HS-27A (cell line): Measurements from ENCODE around the gene MS4A7.
A peak's percentile ranks its signal among the peaks of the same experiment; 100 is the strongest.

ENCODE experiments used
- DNase-seq: peaks from one replicate; pipeline ENCODE4 v3.0.0-alpha.2; 2012; ENCODE audit warnings: low read depth, missing footprints

Gene MS4A7

DNA sequence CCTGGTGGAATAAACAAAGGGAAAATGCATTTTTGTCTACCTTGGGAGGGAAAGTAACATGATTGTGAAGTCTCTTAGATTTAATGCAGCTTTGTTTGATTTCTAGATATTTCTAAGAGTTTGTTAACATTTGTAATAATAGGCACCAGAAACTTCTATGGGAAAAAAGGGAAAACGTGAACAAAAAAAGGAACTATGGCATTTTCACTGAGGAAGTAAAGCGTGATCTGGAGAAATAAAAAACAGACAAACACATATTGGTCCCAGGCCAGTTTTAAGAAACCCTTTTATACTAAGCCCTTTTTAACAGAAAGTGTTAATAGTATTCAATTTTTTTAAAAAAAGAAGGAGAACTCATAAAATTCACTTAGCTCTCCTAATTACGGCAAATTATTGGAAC is 6.9 kb upstream of the MS4A7 start:
- no peak for DNase-seq

DNA sequence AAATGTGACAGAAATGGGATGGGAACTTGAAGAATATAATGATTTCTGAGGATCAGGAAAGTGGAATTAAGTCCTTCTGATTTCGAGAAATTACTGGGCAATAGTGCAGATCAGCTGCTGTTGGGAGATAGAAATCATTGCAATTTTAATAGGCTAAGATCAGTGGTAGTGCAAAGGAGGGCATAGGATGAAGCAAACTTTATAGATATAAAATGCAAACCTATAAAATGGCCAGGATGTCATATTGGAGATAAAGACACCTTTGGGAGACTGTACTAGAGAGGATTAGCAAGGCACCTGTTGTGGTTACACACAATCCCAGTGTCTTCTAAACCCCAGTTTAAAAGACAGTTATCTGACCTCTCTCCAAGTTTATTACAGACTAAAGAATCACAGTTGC is 6.5 kb upstream of the MS4A7 start:
- DNase-seq = no peak

DNA sequence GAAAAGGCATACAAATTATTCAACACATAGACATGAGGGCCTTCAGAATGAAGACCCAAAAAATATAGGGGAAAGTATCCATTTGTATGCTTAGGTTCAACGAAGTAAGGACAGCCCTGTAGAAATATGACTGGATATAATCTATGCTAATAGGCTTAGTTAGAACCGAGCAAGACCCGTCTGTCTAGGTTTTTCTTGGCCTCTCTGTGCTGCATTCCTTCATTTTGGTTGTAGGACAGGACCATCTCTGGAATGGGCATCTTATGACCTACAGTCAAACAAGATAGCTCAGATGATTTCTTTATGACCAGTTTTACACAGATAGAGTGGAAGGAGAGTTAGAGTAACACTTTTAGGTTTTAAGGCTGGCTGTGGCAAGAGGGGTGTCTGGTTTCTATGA is 5.6 kb upstream of the MS4A7 start:
- DNase-seq = no peak

DNA sequence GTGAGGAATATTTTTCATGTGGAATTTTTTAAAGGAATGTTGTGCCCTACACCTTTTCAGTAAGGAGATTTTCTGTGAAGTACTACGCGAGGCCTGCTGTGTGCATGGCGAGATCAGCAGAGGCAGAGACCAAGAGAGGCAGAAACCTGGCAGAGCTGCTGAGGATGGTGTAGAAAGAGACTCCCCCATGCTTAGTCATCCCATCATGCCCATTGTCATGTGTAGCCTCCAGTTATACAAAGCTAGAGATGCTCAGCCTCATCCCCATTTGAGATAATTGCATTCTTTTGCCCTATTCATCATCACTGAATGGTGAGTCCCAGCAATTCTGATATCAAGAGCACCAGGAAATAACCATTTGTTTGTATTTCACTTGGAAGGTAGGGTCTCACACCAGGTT is 3.0 kb upstream of the MS4A7 start:
- no peak for DNase-seq

DNA sequence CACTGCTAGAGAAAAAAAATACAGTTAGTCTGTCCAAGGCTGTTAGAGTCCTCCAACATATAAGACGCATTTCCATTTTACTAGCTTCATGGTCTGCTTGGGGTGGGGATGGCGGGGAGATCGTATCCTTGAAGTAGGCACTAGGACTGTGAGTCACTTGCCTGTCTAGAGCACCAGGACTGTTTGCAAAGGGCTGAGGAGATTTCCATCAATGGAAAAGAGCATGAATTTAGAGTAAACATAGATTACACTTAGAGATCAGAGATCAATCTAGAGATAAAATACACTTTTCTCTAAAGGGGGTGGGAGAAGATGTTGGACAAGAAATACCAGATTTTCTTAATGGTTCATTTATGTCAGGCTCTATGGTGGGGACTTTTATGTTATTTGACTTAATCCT is 1.7 kb upstream of the MS4A7 start:
- DNase-seq = no peak

DNA sequence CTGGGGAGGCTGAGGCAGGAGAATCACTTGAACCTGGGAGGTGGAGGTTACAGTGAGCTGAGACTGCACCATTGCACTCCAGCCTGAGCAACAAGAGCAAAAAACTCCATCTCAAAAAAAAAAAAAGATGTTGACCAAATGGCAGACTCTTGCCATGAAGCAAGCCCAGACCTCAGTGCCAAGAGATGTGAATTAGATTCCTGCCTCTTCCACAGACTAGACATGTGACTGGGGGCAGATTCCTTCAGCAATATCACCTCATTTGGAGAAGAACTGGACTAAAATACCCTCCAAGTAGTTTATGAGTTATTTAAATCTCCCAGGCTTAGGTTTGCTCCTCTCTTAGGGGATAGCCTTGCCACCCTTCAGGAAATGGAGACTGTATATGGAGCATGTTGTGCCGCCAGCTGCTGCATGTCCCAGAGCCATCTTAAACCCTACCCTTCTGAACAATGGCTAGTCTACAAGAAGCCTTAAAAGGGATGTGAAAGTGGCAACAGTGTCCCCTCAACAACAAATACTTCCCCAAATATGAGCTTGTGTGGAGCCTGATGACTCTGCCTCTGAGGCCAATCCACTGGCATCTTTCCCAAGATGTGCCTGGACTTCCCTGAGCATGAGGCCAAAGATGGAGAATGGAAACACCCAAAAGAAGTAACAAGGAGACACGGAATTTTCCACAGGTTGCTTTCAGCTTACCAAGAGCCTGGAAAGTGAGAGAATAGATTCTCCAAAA is 763 bp upstream of the MS4A7 start:
- no peak for DNase-seq

DNA sequence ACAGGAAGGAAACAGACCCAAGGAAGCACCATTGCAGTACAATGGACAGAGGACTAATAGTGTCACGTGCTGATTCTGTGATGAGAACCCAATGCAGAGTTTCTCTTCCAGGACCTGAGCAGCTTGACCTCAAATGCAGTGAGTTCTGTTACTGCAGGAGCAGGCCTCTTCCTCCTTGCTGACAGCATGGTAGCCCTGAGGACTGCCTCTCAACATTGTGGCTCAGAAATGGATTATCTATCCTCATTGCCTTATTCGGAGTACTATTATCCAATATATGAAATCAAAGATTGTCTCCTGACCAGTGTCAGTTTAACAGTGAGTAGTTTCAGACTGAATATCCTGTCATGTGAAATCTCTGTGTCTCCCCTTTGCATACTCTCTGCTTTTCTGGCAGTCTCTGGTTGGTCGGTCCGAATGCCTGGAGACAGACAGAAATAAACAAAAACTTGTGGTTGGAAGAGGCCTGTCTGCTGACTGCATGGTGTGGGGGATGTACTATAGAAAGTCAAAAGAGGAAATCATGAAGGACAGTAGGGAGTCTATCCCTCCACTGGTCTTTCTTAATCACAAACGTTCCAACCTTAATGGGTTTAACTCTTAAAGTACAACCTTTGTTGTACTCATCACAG is 11.1 kb downstream of the MS4A7 start:
- no peak for DNase-seq

DNA sequence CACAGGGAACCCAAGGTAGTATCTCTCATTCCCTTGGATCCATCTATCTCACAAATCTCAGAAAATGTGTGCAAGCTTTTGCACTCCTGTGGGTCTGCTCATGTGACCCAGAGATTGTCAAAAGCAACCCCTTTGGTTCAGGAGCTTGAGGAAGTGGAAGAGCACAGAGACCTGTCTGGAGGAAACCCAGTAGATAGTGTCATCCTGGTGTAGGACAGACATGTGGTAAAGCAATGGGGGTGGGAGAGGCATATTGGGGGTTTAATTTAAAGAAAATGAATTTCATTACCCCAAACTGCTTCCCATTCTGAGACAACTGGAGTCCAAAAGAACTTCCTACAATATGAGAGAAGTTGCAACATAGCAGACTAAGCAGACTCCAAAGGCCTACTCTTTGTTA is 12.1 kb downstream of the MS4A7 start:
- DNase-seq = no peak

DNA sequence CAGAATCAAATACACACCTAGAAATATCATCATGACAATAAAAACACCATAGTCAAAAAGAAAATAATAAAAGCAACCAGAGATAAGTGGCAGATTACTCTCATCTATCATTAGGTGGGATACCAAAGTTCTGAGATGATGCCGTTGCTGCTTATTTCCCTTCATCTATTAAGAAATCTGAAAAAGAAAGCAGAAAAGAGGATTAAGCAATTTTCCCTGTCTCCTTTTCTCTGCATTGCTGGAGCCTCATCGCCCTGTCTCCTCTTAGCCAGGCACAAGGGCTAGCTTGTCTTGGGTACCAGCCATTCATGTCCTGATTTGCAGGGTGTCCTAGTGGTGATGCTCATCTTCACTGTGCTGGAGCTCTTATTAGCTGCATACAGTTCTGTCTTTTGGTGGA is 14.0 kb downstream of the MS4A7 start:
- no peak for DNase-seq

DNA sequence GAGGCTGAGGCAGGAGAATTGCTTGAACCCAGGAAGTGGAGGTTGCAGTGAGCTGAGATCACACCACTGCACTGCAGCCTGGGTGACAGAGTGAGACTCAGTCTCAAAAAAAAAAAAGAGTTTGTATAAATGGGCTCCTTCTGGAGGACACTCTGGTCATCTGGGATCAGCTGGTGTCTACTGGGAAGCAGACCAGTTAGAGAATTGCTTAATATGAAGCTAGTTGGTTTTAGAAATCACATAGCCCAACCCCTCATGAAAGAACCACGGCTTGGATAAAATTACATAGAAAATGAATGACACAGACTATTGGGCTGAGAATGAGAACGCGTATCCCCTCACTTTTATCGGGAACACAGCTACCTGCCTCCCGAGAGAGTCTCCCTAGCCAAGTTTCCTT is 14.7 kb downstream of the MS4A7 start:
- no peak for DNase-seq

DNA sequence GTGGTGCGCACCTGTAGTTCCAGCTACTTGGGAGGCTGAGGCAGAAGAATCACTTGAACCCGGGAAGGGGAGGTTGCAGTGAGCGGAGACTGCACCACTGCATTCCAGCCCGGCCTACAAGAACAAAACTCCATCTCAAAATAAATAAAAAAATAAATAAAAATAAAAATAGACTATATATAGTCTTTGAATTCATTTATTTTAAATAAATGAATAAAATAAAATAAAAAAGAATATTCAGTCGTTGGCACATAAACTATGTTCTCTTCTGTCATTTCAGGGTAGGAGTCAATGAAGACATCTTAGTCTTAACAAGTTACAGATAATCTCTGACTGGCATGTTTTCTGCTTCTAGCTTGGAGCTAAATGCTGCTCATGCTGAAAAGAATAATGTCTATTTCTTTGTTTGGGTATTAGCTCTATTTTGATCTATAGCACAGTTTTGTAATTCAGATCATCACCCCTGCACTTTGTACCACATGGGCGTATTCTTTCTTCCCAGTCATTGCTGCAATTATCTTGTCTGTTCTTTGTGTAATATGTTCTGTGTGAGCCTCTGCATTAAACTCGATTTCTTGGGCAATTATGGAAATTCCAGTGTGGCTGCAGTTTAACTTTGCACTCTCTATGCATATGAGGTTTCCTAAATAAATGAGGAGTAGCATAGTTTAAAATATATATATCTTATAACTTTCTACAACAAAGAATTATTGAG is 16.5 kb downstream of the MS4A7 start:
- DNase-seq = no peak

DNA sequence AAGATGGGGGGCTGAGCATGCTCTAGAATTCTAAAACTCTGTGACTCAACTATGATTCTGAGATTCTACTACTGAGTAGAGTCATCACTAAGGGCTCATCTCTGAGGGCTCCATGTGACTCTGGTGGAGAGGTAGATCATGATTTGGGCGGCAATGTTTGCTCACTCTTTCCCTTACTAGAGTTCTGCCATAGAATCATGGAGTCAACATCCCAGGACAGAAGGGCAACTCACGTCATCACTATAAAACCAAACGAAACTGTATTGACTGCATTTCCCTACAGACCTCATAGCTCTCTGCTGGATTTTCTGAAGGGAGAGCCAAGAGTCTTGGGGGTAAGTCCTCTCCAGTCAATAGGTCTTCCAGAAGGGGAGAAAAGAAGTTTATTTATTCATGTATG is 18.1 kb downstream of the MS4A7 start, which contains the start of gene MS4A14:
TSS of gene MS4A14 (plus strand) at position 78 of the 400 bp plus-strand sequence. CDS start at position 198, 120 bp downstream.
- no peak for DNase-seq

DNA sequence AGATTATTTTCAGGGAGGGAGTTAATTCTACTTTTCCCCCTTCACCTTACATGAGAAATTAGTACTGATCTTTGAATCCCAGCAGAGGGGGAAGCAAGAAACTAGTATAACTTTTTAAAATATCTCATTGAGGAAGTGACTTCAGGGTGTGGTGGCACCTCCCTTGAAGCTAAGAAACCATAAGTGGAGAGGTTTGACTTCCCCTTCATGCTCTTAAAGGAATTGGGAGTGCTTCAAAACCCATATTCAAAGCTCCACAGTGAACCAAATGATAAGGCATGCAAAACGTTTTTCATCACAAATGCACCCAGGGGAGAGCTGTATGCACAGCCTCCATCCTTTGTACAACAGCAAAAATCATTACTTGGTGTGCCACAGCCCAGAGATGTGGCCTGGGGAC is 18.5 kb downstream of the MS4A7 start:
- DNase-seq = no peak

DNA sequence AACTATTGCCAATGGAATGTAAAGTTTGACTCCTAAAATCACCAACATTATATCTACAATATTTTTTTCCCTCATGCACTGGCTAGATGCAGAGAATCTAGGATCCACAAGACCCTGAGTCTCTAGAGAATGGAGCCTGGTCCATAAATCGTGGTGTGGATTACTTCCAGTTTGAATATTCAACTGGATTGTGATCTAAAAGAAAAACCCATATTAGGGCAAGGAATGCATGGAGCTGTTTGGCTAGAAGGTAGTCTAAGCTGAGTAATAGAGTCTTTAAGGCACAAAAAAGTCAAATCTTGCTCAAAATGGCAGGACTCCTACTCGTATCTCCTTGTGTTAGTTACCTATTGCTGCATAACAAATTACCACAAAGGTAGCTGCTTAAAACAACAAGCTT is 41.7 kb downstream of the MS4A7 start:
- no peak for DNase-seq

DNA sequence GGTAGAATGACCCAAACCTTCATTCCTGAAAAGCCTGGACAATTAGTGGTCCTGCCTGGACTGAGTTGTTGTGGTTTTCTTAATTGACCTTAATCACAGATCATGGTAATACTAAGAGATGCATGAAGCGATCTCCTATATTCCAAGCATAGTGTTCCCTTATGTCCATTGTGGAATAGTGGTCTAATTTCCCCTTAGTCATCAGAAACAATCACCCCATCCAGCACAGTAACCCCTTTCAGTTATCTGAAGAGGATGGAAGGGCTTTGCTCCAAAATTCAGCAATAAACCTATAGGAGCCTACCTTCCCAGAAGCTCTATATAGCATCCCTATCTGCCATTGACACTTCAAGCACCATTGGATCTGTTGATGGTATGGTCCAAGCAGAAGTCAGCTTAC is 44.3 kb downstream of the MS4A7 start:
- DNase-seq = no peak

DNA sequence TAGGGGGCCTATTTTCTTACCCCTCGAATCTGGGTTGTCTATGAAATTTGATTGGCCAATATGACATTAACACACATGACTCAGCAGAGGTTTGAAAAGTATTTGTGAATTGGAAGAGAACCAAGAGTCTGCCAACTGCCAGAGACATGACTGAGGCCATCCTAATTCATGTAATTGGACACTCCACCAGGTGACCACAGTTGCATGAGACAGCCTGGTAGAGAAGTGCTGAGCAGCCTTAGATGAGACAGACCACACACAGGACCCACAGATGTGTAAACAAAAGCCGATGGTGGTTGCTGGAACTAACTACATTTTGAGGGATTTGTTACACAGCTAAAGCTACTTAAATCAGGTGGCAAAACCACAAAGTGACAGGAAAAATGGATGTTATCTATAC is 50.2 kb downstream of the MS4A7 start:
- DNase-seq = peak; percentile 11

DNA sequence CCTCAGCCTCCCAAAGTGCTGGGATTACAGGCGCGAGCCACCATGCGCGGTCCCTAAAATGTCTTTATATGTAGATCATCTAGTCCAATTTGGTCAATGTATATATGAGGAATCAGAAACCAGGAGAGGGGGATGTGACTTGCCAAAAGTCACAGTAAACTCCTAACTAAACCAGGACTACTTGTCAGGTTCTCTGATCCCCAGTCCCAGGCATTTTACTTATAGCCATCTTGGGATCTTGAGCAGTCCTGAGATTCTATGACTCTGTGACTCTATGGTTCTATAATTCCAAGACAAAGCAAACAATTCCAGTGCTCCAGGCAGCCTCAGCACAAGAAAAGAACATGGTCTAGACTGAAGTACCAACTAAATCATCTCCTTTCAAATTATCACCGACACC is 50.9 kb downstream of the MS4A7 start, which contains the start of gene MS4A5:
TSS of gene MS4A5 (plus strand) at position 301 of the 400 bp plus-strand sequence. CDS start 103 bp downstream, outside the sequence.
- DNase-seq = no peak

DNA sequence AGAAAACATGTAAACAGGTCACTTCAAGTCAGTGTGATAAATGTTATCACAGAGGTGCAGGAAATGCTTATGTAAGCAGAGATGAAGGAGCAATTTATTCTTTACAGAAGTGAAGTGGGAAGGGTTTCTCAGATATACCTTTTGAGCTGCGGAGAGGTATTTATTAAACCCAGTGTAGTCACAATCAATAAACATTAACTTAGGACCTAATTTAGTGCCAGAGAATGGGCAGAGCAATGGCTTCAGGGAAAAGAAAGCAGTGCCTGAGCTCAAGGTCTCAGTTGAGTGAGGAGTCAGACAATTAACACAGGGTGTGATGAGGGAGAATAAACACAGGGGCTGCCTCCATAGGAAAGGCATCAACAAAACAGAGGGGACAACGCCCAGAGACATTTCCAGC is 52.9 kb downstream of the MS4A7 start:
- no peak for DNase-seq

DNA sequence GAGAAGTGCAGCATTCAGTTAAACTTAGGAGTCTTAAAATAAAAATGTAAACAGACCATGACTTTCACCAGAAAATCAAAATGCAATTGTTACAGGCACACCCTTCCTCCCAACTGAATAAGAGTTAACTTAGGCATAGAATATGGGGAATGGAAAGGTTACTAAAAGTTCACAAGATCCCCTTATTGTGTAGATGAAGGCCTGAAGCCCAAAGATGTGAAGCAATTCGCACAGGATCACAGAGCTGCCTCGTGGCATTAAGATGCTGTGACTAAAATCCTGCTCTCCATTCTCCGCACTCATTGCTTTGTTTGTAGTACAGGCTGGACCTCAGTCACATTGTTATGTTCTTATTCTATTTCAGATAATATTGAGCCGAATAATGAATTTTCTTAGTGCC is 55.1 kb downstream of the MS4A7 start:
- no peak for DNase-seq
